HepG2 (cell line): Measurements from ENCODE around the gene NSD1. TPM values are rescaled to one million over a fixed set of nuclear protein-coding genes. Genes with fewer than 3 reads are reported as not detected.

Experiments used
- AHDC1 ChIP-seq: sonication (generic); formaldehyde crosslinking; IDR thresholded peaks from 2 replicates; pipeline ENCODE4 v1.5.1; 2020; ENCODE audit warnings: mild to moderate bottlenecking, missing genetic modification reagents, borderline replicate concordance
- MTA1 ChIP-seq: sonication (generic); formaldehyde crosslinking; IDR thresholded peaks from 2 replicates; pipeline ENCODE4 v1.4.0; 2020; ENCODE audit warnings: missing genetic modification reagents, mild to moderate bottlenecking, borderline replicate concordance
- NRL ChIP-seq: sonication (generic); formaldehyde crosslinking; IDR thresholded peaks from 2 replicates; pipeline ENCODE4 v1.5.0; 2020; ENCODE audit warnings: missing genetic modification reagents, mild to moderate bottlenecking, moderate library complexity, borderline replicate concordance
- PITX1 ChIP-seq: sonication (generic); formaldehyde crosslinking; IDR thresholded peaks from 2 replicates; pipeline ENCODE4 v1.5.1; 2020; ENCODE audit warnings: mild to moderate bottlenecking, missing genetic modification reagents
- SRSF9 ChIP-seq: fragments of 200-400 bp; formaldehyde crosslinking; IDR thresholded peaks from 2 replicates; pipeline ENCODE4 v1.6.1; 2018; ENCODE audit warnings: borderline replicate concordance, mild to moderate bottlenecking, low read depth, low read length; ENCODE audit not compliant: insufficient read depth, poor library complexity, severe bottlenecking
- TBX2 ChIP-seq: sonication (generic); formaldehyde crosslinking; IDR thresholded peaks from 2 replicates; pipeline ENCODE4 v1.5.0; 2020; ENCODE audit warnings: missing genetic modification reagents, mild to moderate bottlenecking, borderline replicate concordance
- ZNF407 ChIP-seq: sonication (generic); formaldehyde crosslinking; IDR thresholded peaks from one replicate; pipeline ENCODE4 v1.5.1; 2020; ENCODE audit warnings: mild to moderate bottlenecking, missing genetic modification reagents; ENCODE audit errors: not compliant biosample characterization
- polyA plus RNA-seq, 8 experiments: library from polyadenylated mRNA; depleted of rRNA in 3 of 8; stranded (reverse) in 7 of 8; unstranded in 1 of 8; fragments of >200 nt; fragmentation: Illumina TruSeq in 4 of 8; extraction: Trizol in 4 of 8; gene quantifications; 2 replicates each; pipeline versions ENCODE4 v1.2.1 to v1.2.3, GENCODE V29; 2011 to 2016; ENCODE audit warnings: low read depth in 4 of 8, missing spikeins in 1 of 8, mixed read lengths in 1 of 8; ENCODE audit not compliant: insufficient read depth in 1 of 8
- total RNA-seq, 5 experiments: library from RNA; depleted of rRNA; stranded (reverse); fragments of >200 nt; fragmentation: Illumina TruSeq; extraction: Trizol; gene quantifications; 2 replicates each; pipeline ENCODE4 v1.2.3, GENCODE V29; 2016; ENCODE audit warnings: low read depth in 1 of 5
- TF ChIP-seq, protein P1 (sequence below): fragments of 450-650 bp; IDR thresholded peaks from 2 replicates; pipeline ENCODE4 v1.6.1; 2017
- TF ChIP-seq, protein P2 (sequence below): sonication (generic); formaldehyde crosslinking; IDR thresholded peaks from 2 replicates; pipeline ENCODE4 v1.8.0; 2022; ENCODE audit warnings: missing genetic modification reagents, mild to moderate bottlenecking, moderate library complexity, borderline replicate concordance

The NSD1 gene
- total and polyA plus RNA-seq, 2 of the 13 experiments (the other 11 are each of a cell fraction or from before 2014, with no cell fraction given), result 0.01 to 0.09 TPM

GRCh38 chr5:177309351-177310191 lies 176.0 kb downstream of the NSD1 start (continued):
- TF ChIP-seq TBX2, result 0 out of 2 replicates have a peak, but pooled peaks have one; percentile 27
- TF ChIP-seq NRL (CRISPR knock-in tag), result no peak
- TF ChIP-seq, protein P1, sequence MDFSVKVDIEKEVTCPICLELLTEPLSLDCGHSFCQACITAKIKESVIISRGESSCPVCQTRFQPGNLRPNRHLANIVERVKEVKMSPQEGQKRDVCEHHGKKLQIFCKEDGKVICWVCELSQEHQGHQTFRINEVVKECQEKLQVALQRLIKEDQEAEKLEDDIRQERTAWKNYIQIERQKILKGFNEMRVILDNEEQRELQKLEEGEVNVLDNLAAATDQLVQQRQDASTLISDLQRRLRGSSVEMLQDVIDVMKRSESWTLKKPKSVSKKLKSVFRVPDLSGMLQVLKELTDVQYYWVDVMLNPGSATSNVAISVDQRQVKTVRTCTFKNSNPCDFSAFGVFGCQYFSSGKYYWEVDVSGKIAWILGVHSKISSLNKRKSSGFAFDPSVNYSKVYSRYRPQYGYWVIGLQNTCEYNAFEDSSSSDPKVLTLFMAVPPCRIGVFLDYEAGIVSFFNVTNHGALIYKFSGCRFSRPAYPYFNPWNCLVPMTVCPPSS, result no peak
- no peak for TF ChIP-seq MTA1 (CRISPR knock-in tag)
- TF ChIP-seq, protein P2, sequence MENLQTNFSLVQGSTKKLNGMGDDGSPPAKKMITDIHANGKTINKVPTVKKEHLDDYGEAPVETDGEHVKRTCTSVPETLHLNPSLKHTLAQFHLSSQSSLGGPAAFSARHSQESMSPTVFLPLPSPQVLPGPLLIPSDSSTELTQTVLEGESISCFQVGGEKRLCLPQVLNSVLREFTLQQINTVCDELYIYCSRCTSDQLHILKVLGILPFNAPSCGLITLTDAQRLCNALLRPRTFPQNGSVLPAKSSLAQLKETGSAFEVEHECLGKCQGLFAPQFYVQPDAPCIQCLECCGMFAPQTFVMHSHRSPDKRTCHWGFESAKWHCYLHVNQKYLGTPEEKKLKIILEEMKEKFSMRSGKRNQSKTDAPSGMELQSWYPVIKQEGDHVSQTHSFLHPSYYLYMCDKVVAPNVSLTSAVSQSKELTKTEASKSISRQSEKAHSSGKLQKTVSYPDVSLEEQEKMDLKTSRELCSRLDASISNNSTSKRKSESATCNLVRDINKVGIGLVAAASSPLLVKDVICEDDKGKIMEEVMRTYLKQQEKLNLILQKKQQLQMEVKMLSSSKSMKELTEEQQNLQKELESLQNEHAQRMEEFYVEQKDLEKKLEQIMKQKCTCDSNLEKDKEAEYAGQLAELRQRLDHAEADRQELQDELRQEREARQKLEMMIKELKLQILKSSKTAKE, result no peak
- no peak for TF ChIP-seq SRSF9
- no peak for TF ChIP-seq ZNF407 (CRISPR knock-in tag)
- no peak for TF ChIP-seq AHDC1
- TF ChIP-seq PITX1 (CRISPR knock-in tag), result no peak
